HFF-Myc (cell line): ENCODE results near the gene HOXD8.
A peak's percentile ranks its signal among the peaks of the same experiment; 100 is the strongest.

ENCODE experiments used
- DNase-seq: peaks from one replicate; pipeline ENCODE4 v3.0.0-alpha.2; 2011; ENCODE audit warnings: low read depth; ENCODE audit errors: extremely low read depth
- H3K4me3 ChIP-seq: replicated peaks from 2 replicates; pipeline ENCODE4 v1.5.1; 2011; ENCODE audit warnings: low read depth, mild to moderate bottlenecking, control low read depth, low read length
- CTCF ChIP-seq: IDR thresholded peaks from 2 replicates; pipeline ENCODE4 v1.5.1; 2012; ENCODE audit warnings: mild to moderate bottlenecking, low read depth, low read length, control low read depth; ENCODE audit errors: missing control alignments

HOXD8 gene

DNA sequence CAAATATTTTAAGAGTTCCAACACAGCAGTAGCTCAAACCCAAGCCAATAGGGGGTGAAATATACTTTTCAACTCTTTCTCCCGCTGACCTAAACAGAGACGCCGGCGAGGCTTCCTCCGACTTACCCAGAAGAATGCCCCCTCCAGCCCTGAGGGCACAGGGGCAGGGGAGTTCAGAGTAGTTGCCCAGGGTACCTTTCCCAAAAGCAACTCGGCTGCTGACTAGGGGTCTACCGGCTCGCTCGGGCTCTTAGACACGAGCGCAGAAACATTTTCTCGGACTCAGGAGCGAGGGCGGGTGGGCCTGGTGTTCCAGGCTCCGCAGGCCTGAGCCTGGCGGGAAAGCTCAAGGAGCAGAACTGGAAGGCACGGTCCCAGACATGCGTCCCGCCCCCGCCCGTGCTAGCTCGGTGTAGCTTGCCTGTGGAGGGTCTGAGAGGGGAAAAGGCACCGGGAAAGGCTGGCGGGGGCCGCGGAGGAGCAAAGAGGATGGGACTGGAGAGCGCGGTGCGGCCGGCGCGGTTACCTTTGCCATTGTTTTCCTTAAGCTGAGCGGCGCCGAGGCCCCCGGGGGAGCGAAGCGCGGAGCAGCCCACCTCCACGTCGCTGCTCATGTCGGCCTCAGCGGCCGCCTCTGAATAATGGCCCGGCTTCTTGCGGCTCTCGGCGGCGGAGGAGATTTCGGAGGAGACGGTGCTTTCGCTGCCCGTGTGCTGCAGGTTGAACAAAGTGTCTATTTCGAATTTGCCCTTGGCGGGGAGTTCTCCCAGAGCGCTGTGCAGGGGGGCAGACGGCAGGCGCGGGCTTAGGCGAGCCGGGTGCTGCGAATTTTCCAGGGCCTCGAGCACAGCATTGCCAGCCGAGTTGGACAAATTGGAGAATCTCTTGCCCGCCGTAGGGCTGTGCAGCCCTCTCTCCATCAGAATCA, 46.4 kb upstream of the HOXD8 start:
- DNase-seq = no peak
- no peak for TF ChIP-seq CTCF
- no peak overlapping the region for H3K4me3 ChIP-seq

GRCh38 chr2:176083796-176084261, 45.7 kb upstream of the HOXD8 start, which contains the start of gene EVX2:
EVX2 (minus strand) TSS chr2:176083962; CDS start chr2:176083776, 186 bp downstream.
- no peak within 1 kb of the TSS for H3K4me3 ChIP-seq
- DNase-seq = no peak
- no peak for TF ChIP-seq CTCF

GRCh38 chr2:176084611-176085119, 44.8 kb upstream of the HOXD8 start:
- no peak for TF ChIP-seq CTCF
- H3K4me3 ChIP-seq = no peak overlapping the region
- no peak for DNase-seq

DNA sequence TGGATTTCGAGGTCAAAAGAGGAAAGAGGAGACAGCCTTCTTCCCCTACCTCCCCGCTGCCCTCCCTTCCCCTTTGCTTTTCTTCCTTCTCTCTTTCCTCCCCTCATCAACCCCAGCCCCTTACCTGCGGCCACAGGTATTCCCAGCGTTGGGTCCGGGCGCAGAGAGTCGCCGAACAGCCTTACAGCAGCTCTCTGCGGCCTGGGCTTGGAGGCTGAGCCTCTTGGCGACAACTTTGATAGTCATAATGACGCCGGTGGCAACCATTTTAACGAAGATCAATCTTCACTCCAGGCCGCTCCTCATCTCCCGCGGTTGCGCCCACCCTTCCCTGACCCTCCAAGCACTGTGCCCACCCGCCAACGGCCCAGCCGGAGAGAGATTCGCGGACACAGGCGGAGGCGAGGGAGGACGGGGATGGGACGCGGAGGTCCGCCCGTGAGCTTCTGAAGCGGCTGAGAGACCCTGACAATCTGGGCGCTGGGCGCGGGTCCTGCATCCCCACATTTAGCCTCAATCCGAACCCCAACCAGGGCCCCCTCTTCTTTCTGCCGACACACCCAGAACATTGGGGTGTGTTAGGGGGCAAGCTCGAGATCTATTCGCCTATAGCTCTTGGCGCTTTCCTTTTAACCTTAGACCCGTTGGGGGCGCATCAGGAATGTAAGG, 44.3 kb upstream of the HOXD8 start:
- TF ChIP-seq CTCF = no peak
- H3K4me3 ChIP-seq = no peak overlapping the region
- DNase-seq = no peak

DNA sequence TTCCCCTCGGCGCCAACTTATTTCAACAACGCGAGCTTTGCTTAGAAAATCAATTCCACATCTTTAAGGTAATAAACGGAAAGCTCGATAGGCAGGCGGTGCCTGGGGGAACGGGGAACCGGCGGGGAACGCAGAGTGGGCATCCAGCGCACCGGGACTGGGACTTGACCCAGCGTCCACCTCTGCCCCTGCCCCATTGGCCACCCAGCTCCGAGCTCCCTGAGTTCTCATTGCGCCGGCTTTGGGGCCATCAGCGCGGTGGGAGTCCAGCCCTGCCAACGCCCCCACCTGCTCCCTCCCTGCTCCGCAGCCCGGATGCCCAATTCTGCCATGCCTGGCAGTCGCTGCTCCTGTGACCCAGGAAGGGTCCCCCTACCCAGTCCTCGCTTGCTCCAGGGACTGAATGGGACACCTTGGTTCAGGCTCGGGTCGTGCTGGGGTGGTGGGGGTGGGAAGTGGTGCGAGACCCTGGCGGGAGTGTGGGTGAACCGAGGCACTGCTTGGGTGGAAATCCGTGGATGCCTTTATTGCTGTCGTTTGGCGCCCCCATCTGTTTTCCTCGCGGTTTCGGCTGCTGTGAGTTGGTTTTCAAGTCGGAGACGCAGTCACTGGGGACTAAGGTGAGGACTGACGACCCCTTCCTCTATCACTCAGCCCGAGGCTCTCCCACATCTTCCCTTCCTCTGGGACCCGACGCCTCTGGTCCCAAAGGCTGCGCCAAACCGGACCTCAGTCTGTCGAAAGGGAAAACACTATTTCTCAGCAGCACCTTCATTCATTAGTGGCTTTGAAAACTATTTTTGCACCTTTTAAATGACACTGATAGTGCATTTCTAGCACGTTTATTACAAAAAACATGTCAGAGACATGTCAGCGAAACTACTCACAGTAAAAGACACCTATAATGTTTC, 43.4 kb upstream of the HOXD8 start:
- H3K4me3 ChIP-seq = no peak overlapping the region
- no peak for DNase-seq
- peak; percentile 54 for TF ChIP-seq CTCF
